Ovary (tissue), 9 donors: ENCODE results near the gene ANK3. TPM values are rescaled to one million over a fixed set of nuclear protein-coding genes. Genes with fewer than 3 reads are reported as not detected.

Source experiments
- DNase-seq, 5 donors: peaks; one replicate each; pipeline ENCODE4 v3.0.0-alpha.2; 2019 to 2020
- H3K27ac ChIP-seq, 2 donors: fragments of 200-600 bp; one replicate each; pipeline versions ENCODE4 v1.5.1 to v1.8.0; 2019 to 2022
- H3K27me3 ChIP-seq: fragments of 200-600 bp; one replicate; pipeline ENCODE4 v1.8.0; 2022
- H3K36me3 ChIP-seq: fragments of 200-600 bp; sonication (generic); one replicate; pipeline ENCODE4 v1.5.1; 2019
- H3K4me1 ChIP-seq: one replicate; pipeline ENCODE4 v1.8.1; 2013; ENCODE audit warnings: mild to moderate bottlenecking, moderate library complexity; ENCODE audit not compliant: insufficient read depth
- H3K4me3 ChIP-seq: fragments of 200-600 bp; sonication (generic); one replicate; pipeline ENCODE4 v1.5.1; 2017
- H3K9me3 ChIP-seq, 2 donors: fragments of 200-600 bp in 1 of 2; sonication (generic) in 1 of 2; one replicate each; pipeline versions ENCODE4 v1.5.1 to v1.8.1; 2013 to 2019; ENCODE audit warnings: mild to moderate bottlenecking in 1 of 2, moderate library complexity in 1 of 2
- CTCF ChIP-seq, 3 donors: fragments of 450-650 bp in 2 of 3; fragments of 200-600 bp in 1 of 3; IDR thresholded peaks; one replicate each; pipeline versions ENCODE4 v1.5.1 to v1.8.0; 2016 to 2022; ENCODE audit warnings: antibody characterized with exemption in 3 of 3, mild to moderate bottlenecking in 1 of 3
- EP300 ChIP-seq: sonication (generic); formaldehyde crosslinking; IDR thresholded peaks from one replicate; pipeline ENCODE4 v1.6.1; 2017; ENCODE audit warnings: antibody characterized with exemption
- POLR2A ChIP-seq: fragments of 450-650 bp; IDR thresholded peaks from one replicate; pipeline ENCODE4 v1.6.1; 2017; ENCODE audit warnings: antibody characterized with exemption, mild to moderate bottlenecking, moderate library complexity
- WGBS, 3 donors: extraction: QIAGEN DNeasy Blood & Tissue Kit in 1 of 3; methylation state at CpG; one replicate each; pipeline versions ENCODE4 v1.1.5 to v1.1.7; 2013 to 2017; 5-methylcytosine and 5-hydroxymethylcytosine counted together
- intact Hi-C, 4 donors: fragments of 100-400 bp; cut with DNase I; formaldehyde crosslinking; loops; one replicate each; pipeline versions ENCODE4 v1.11.0 to v1.15.1; 2022 to 2023
- polyA plus RNA-seq, 2 donors: library from polyadenylated mRNA; stranded (reverse); fragments of 200-250 nt in 1 of 2; fragments of 350-450 nt in 1 of 2; fragmentation: Illumina TruSeq in 1 of 2; extraction: RNeasy Lipid Tissue Mini Kit (QIAGEN cat#74804) in 1 of 2; gene quantifications; one replicate each; pipeline ENCODE4 v1.2.3, GENCODE V29; 2013 to 2014
- total RNA-seq, 7 donors: library from RNA; depleted of rRNA in 2 of 7; stranded (reverse); fragments of >200 nt in 2 of 7; fragmentation: NEBNext Ultra II Directional in 3 of 7; extraction: Animal tissue kit (Norgen Biotek cat#: 25700) in 3 of 7; gene quantifications; one replicate each; pipeline versions ENCODE4 v1.1.0 to v1.2.4, GENCODE V29; 2016 to 2023
- donor health status: DM: no; HTN: no; CAD: no; lungs with moderate emphysema.
- donor health status: DM: no; HTN: no; CAD: no.
- donor health status: Bipolar disorder and iron deficiency.
- donor health status: DM: yes; HTN: yes; CAD: no.
- donor health status: DM: no; HTN: no; CAD: no.
- donor health status: DM: yes; HTN: yes; CAD: no.

The ANK3 gene
- total and polyA plus RNA-seq, 9 donors: 11.4 to 74.1 (median 28.3) TPM

- H3K9me3 ChIP-seq: no peaks in the 10 kb centered on the region
- intact Hi-C loops: no loop called here
- no peak for DNase-seq
These were observed 51.6 kb downstream of the ANK3 start for GRCh38 chr10:60338002-60338564.

GRCh38 chr10:60336901-60337630 lies 52.6 kb downstream of the ANK3 start:
- no peak for DNase-seq
- Histone ChIP-seq H3K36me3 (no peaks in the 10 kb centered on the region), H3K27me3 (no peaks in the 10 kb centered on the region), H3K4me3 (no peak overlapping the region), H3K9me3 (no peaks in the 10 kb centered on the region), H3K4me1 (no peaks in the 10 kb centered on the region), H3K27ac (no peak overlapping the region)
- WGBS, 3 donors: 49 to 71% (median 67%) methylated on average over 3 of the region's 3 CpGs
- TF ChIP-seq POLR2A (no peak), EP300 (no peak), CTCF (IDR thresholded peaks at IDR 0.05) (no peak)
- intact Hi-C loops: no loop called here

More at GRCh38 chr10:60338002-60338564, 51.6 kb downstream of the ANK3 start:
- H3K27me3 ChIP-seq: no peaks in the 10 kb centered on the region
- no peak overlapping the region for H3K27ac ChIP-seq
- H3K4me3 ChIP-seq: no peak overlapping the region
- H3K4me1 ChIP-seq: no peaks in the 10 kb centered on the region
- H3K36me3 ChIP-seq: no peaks in the 10 kb centered on the region
- WGBS, 3 donors: 63 to 77% (median 71%) methylated on average over 2 of the region's 2 CpGs
- no peak for TF ChIP-seq CTCF (IDR thresholded peaks at IDR 0.05)
- no peak for TF ChIP-seq EP300
- TF ChIP-seq POLR2A: no peak

GRCh38 chr10:60335708-60336107 lies 54.0 kb downstream of the ANK3 start:
- no peaks in the 10 kb centered on the region for H3K4me1 ChIP-seq
- no peak overlapping the region for H3K4me3 ChIP-seq
- intact Hi-C loops: no loop called here
- no peak for TF ChIP-seq CTCF (IDR thresholded peaks at IDR 0.05)
- TF ChIP-seq EP300: no peak
- no peak for TF ChIP-seq POLR2A
- no peaks in the 10 kb centered on the region for H3K9me3 ChIP-seq
- H3K36me3 ChIP-seq: no peaks in the 10 kb centered on the region
- WGBS, 3 donors: 89 to 93% (median 92%) methylated on average over 5 of the region's 5 CpGs
- no peaks in the 10 kb centered on the region for H3K27me3 ChIP-seq
- no peak for DNase-seq
- no peak overlapping the region for H3K27ac ChIP-seq

- 49 to 74% (median 74%) methylated on average over 4 of the region's 4 CpGs for WGBS, 3 donors
- H3K36me3 ChIP-seq: no peaks in the 10 kb centered on the region
- no peak for DNase-seq
- TF ChIP-seq CTCF (IDR thresholded peaks at IDR 0.05) (no peak), EP300 (no peak), POLR2A (no peak)
- H3K9me3 ChIP-seq: no peaks in the 10 kb centered on the region
- H3K27me3 ChIP-seq: no peaks in the 10 kb centered on the region
- H3K4me1 ChIP-seq: no peaks in the 10 kb centered on the region
- intact Hi-C loops: no loop called here
- no peak overlapping the region for H3K27ac ChIP-seq
- H3K4me3 ChIP-seq: no peak overlapping the region
These were observed 54.7 kb downstream of the ANK3 start for GRCh38 chr10:60334991-60335390.
